ENCODE measurements around the gene RAB37. TPM values are rescaled to one million over a fixed set of nuclear protein-coding genes. Genes with fewer than 3 reads are reported as not detected.

The RAB37 gene
- total RNA-seq, 1 donor from 2014 or later = 2.5 TPM

DNA sequence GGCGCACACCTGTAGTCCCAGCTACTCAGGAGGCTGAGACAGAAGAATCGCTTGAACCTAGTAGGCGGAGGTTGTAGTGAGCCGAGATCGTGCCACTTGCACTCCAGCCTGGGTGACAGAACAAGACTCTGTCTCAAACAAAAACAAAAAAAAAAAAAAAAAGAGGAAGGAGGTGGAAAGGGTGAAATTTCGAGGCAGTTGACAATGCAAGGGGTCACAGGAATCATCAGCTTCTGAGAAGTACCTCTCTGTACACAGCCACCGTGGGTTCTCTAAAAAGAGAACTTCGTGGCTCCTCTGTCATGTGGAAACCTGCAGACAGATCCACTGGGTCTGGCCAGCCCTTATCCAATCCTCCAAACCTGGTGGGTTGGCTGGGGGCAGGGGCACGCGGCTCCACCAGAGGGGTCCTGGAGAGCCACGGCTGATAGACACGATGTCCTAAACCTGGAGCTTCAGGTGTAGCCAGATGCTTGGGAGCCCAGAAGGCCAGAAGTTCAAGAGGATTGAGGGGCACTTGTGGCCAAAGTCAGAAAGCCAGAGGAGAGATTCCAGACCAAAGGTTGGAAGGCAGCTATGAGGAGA is 23.8 kb upstream of the RAB37 start:
- Mint-ChIP-seq H3K27me3 (ENCODE audit: unreplicated experiment) (no peaks in the 10 kb centered on the region), H3K36me3 (ENCODE audit: low read depth, unreplicated experiment) (no peaks in the 10 kb centered on the region), H3K27ac (ENCODE audit: unreplicated experiment) (no peak overlapping the region), H3K4me3 (ENCODE audit: unreplicated experiment) (no peak overlapping the region), H3K4me1 (ENCODE audit: unreplicated experiment) (no peaks in the 10 kb centered on the region), H3K9me3 (ENCODE audit: unreplicated experiment) (no peaks in the 10 kb centered on the region)
- DNase-seq (ENCODE audit: low spot score) = no peak
- TF ChIP-seq, protein P1, sequence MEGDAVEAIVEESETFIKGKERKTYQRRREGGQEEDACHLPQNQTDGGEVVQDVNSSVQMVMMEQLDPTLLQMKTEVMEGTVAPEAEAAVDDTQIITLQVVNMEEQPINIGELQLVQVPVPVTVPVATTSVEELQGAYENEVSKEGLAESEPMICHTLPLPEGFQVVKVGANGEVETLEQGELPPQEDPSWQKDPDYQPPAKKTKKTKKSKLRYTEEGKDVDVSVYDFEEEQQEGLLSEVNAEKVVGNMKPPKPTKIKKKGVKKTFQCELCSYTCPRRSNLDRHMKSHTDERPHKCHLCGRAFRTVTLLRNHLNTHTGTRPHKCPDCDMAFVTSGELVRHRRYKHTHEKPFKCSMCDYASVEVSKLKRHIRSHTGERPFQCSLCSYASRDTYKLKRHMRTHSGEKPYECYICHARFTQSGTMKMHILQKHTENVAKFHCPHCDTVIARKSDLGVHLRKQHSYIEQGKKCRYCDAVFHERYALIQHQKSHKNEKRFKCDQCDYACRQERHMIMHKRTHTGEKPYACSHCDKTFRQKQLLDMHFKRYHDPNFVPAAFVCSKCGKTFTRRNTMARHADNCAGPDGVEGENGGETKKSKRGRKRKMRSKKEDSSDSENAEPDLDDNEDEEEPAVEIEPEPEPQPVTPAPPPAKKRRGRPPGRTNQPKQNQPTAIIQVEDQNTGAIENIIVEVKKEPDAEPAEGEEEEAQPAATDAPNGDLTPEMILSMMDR (IDR thresholded peaks at IDR 0.05; ENCODE audit: unreplicated experiment) = no peak

DNA sequence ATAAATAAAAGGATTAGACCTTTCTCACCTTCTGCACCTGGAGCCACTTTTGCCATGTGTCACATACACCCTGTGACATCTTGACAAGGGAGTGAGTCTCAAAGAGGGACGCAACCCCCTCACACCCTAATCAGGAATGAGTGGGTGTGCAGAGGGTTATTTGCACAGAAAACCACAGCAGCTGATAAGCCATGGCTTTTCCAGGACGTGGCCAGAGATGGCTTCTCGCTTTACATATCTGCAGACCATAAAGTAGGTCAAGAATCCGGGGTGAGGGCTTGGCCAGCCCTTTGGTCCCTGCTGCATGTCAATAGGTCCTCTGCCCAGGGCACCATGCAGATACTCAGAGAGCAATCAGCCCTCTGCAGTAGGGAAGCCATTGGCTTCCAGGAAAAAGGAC is 21.9 kb upstream of the RAB37 start:
- H3K27ac Mint-ChIP-seq (ENCODE audit: unreplicated experiment) = no peak overlapping the region
- no peaks in the 10 kb centered on the region for H3K36me3 Mint-ChIP-seq (ENCODE audit: low read depth, unreplicated experiment)
- no peaks in the 10 kb centered on the region for H3K4me1 Mint-ChIP-seq (ENCODE audit: unreplicated experiment)
- H3K4me3 Mint-ChIP-seq (ENCODE audit: unreplicated experiment) = no peak overlapping the region
- H3K27me3 Mint-ChIP-seq (ENCODE audit: unreplicated experiment) = no peaks in the 10 kb centered on the region
- DNase-seq (ENCODE audit: low spot score) = no peak
- H3K9me3 Mint-ChIP-seq (ENCODE audit: unreplicated experiment) = no peaks in the 10 kb centered on the region
- TF ChIP-seq, protein P1 (IDR thresholded peaks at IDR 0.05; ENCODE audit: unreplicated experiment) = no peak

DNA sequence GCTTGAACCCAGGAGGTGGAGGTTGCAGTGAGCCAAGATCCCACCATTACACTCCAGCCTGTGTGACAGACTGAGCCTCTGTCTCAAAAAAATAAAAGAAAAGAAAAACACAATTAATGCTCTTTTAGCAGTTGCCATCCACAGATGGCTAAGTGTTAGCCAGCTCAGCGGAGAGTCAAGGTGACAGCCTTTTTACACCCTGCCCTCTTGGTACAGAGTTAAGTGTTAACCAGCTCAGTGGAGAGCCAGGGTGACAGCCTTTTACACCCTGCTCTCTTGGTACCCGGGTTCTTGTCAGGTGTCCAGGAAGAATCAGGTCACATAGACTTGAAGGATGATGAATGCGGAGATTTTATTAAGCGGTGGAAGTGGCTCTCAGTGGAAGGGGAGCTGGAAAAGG is 16.6 kb upstream of the RAB37 start:
- no peaks in the 10 kb centered on the region for H3K4me1 Mint-ChIP-seq (ENCODE audit: unreplicated experiment)
- no peaks in the 10 kb centered on the region for H3K36me3 Mint-ChIP-seq (ENCODE audit: low read depth, unreplicated experiment)
- H3K27ac Mint-ChIP-seq (ENCODE audit: unreplicated experiment) = no peak overlapping the region
- H3K9me3 Mint-ChIP-seq (ENCODE audit: unreplicated experiment) = no peaks in the 10 kb centered on the region
- no peak for DNase-seq (ENCODE audit: low spot score)
- TF ChIP-seq, protein P1 (IDR thresholded peaks at IDR 0.05; ENCODE audit: unreplicated experiment) = no peak
- no peaks in the 10 kb centered on the region for H3K27me3 Mint-ChIP-seq (ENCODE audit: unreplicated experiment)
- no peak overlapping the region for H3K4me3 Mint-ChIP-seq (ENCODE audit: unreplicated experiment)

DNA sequence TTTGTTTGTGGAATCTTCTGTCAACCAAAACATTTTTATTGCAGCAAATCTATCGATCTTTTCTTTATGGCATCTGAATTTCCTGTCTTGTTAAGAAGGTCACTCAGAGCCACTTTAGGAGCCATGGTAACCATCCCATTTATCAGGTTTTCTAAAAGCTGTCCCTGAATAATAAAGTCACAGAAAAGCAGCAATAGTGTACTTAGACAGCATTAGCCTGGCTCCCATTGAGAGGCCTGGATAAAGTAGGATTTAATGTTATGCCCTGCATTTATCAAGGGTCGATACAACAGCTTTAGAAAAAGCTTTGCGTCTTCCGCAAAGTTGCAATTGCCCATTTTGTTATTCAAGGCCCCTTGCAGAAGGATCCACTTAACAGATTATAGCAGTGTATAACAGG is 14.3 kb upstream of the RAB37 start:
- H3K9me3 Mint-ChIP-seq (ENCODE audit: unreplicated experiment) = no peaks in the 10 kb centered on the region
- H3K27me3 Mint-ChIP-seq (ENCODE audit: unreplicated experiment) = no peaks in the 10 kb centered on the region
- DNase-seq (ENCODE audit: low spot score) = no peak
- TF ChIP-seq, protein P1 (IDR thresholded peaks at IDR 0.05; ENCODE audit: unreplicated experiment) = no peak
- H3K27ac Mint-ChIP-seq (ENCODE audit: unreplicated experiment) = no peak overlapping the region
- no peaks in the 10 kb centered on the region for H3K36me3 Mint-ChIP-seq (ENCODE audit: low read depth, unreplicated experiment)
- H3K4me1 Mint-ChIP-seq (ENCODE audit: unreplicated experiment) = no peaks in the 10 kb centered on the region
- H3K4me3 Mint-ChIP-seq (ENCODE audit: unreplicated experiment) = no peak overlapping the region

DNA sequence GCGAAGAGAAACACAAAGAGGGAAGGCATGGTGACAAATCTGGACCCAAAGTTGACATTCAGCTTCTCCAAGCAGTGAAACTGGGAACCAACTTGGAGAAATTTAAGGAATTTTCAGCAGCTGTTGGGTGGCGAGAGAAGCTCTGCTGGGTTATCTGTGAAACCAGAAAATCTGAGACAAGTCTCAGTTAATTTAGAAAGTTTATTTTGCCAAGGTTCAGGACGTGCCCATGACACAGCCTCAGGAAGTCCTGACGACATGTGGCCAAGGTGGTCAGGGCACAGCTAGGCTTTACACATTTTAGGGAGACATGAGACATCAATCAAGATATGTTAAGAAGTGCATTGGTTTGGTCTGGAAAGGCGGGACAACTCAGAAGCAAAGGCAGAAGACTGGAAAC is 13.2 kb upstream of the RAB37 start:
- no peaks in the 10 kb centered on the region for H3K27me3 Mint-ChIP-seq (ENCODE audit: unreplicated experiment)
- TF ChIP-seq, protein P1 (IDR thresholded peaks at IDR 0.05; ENCODE audit: unreplicated experiment) = no peak
- no peak overlapping the region for H3K27ac Mint-ChIP-seq (ENCODE audit: unreplicated experiment)
- H3K4me1 Mint-ChIP-seq (ENCODE audit: unreplicated experiment) = no peaks in the 10 kb centered on the region
- no peaks in the 10 kb centered on the region for H3K9me3 Mint-ChIP-seq (ENCODE audit: unreplicated experiment)
- H3K4me3 Mint-ChIP-seq (ENCODE audit: unreplicated experiment) = no peak overlapping the region
- H3K36me3 Mint-ChIP-seq (ENCODE audit: low read depth, unreplicated experiment) = no peaks in the 10 kb centered on the region
- no peak for DNase-seq (ENCODE audit: low spot score)
